22Rv1 (cell line): ENCODE measurements around the gene PMPCA.

Experiments
- CTCF ChIP-seq: fragments of 450-650 bp; IDR thresholded peaks from 2 replicates; pipeline ENCODE4 v1.5.1; 2017; ENCODE audit warnings: mild to moderate bottlenecking
- ZFX ChIP-seq: fragments of 450-650 bp; IDR thresholded peaks from 2 replicates; pipeline ENCODE4 v1.6.1; 2017; ENCODE audit warnings: antibody characterized with exemption, borderline replicate concordance

GRCh38 chr9:136437430-136437829 lies 27.0 kb downstream of the PMPCA start:
- no peak for TF ChIP-seq CTCF
- no peak for TF ChIP-seq ZFX
